ENCODE results near the gene RALGDS.
"Not testable (repeated sequence)": the region's sequence is repeated elsewhere in the genome, so short reads cannot be mapped to it uniquely, and the experiment has no call there.

The RALGDS gene

GRCh38 chr9:133121198-133121914 is at the start of gene RALGDS:
RALGDS (minus strand) TSS chr9:133121240; CDS start chr9:133121154, 86 bp downstream.
- peak; percentile 71 to 88 for DNase-seq

GRCh38 chr9:133170716-133171115 is 49.7 kb upstream of the RALGDS start:
- DNase-seq = no peak

GRCh38 chr9:133169687-133170086 is 48.6 kb upstream of the RALGDS start:
- DNase-seq = not testable (repeated sequence)

- no peak for DNase-seq
Measured at GRCh38 chr9:133169102-133169501, 48.1 kb upstream of the RALGDS start.

- no peak for DNase-seq
Measured at GRCh38 chr9:133168432-133168831, 47.4 kb upstream of the RALGDS start.

- DNase-seq = no peak
Measured at GRCh38 chr9:133167769-133168168, 46.7 kb upstream of the RALGDS start.

- no peak for DNase-seq
Measured at GRCh38 chr9:133167096-133167730, 46.2 kb upstream of the RALGDS start.

- no peak for DNase-seq
Measured at GRCh38 chr9:133166392-133166791, 45.4 kb upstream of the RALGDS start.

- DNase-seq = no peak
Measured at GRCh38 chr9:133165452-133165730, 44.4 kb upstream of the RALGDS start.

GRCh38 chr9:133164191-133164590 is 43.2 kb upstream of the RALGDS start:
- DNase-seq = no peak

- DNase-seq = no peak
Measured at GRCh38 chr9:133163504-133164172, 42.6 kb upstream of the RALGDS start, which contains the start of gene GBGT1. GBGT1 (minus strand) TSS chr9:133163914; CDS start chr9:133162412, 1,502 bp downstream.

GRCh38 chr9:133162861-133163503 is 41.9 kb upstream of the RALGDS start:
- DNase-seq = peak in 1 of 2 experiments; percentile 35

- no peak for DNase-seq
Measured at GRCh38 chr9:133161547-133161950, 40.5 kb upstream of the RALGDS start.

- peak; percentile 36 to 69 for DNase-seq
Measured at GRCh38 chr9:133160742-133161546, 39.9 kb upstream of the RALGDS start.

- no peak for DNase-seq
Measured at GRCh38 chr9:133158695-133159094, 37.7 kb upstream of the RALGDS start.

GRCh38 chr9:133155156-133155555 is 34.1 kb upstream of the RALGDS start:
- no peak for DNase-seq

GRCh38 chr9:133154097-133154989 is 33.3 kb upstream of the RALGDS start:
- DNase-seq = no peak

GRCh38 chr9:133153227-133154096 is 32.4 kb upstream of the RALGDS start:
- no peak for DNase-seq

- no peak for DNase-seq
Measured at GRCh38 chr9:133151601-133152525, 30.8 kb upstream of the RALGDS start.
